NCI-H2227 treated with DMSO at 0.1 percent for 48 hours (cell line): ENCODE measurements around the gene NMT1.

Source experiments
- DNase-seq: peaks from one replicate; lab custom pipeline; 2025; lab: John Stamatoyannopoulos, UW

NMT1 gene

GRCh38 chr17:45104907-45105624, 43.9 kb downstream of the NMT1 start:
- no peak for DNase-seq

- no peak for DNase-seq
Observed at GRCh38 chr17:45106096-45106495, 45.0 kb downstream of the NMT1 start.

- no peak for DNase-seq
Observed at GRCh38 chr17:45106582-45106981, 45.5 kb downstream of the NMT1 start.

- DNase-seq = no peak
Observed at GRCh38 chr17:45107293-45108010, 46.3 kb downstream of the NMT1 start.

- no peak for DNase-seq
Observed at GRCh38 chr17:45108051-45108450, 46.9 kb downstream of the NMT1 start.

- no peak for DNase-seq
Observed at GRCh38 chr17:45108595-45109521, 47.7 kb downstream of the NMT1 start.

GRCh38 chr17:45110676-45111611, 49.8 kb downstream of the NMT1 start:
- DNase-seq = no peak

- DNase-seq = no peak
Observed at GRCh38 chr17:45111850-45112249, 50.7 kb downstream of the NMT1 start.

- no peak for DNase-seq
Observed at GRCh38 chr17:45112559-45113423, 51.7 kb downstream of the NMT1 start.

- no peak for DNase-seq
Observed at GRCh38 chr17:45113424-45113754, 52.3 kb downstream of the NMT1 start.

- no peak for DNase-seq
Observed at GRCh38 chr17:45114117-45114932, 53.2 kb downstream of the NMT1 start.

GRCh38 chr17:45115015-45115625, 54.0 kb downstream of the NMT1 start:
- no peak for DNase-seq

GRCh38 chr17:45115871-45116270, 54.8 kb downstream of the NMT1 start:
- DNase-seq = no peak

- DNase-seq = no peak
Observed at GRCh38 chr17:45116434-45117016, 55.4 kb downstream of the NMT1 start.

GRCh38 chr17:45117334-45117733, 56.2 kb downstream of the NMT1 start:
- no peak for DNase-seq

GRCh38 chr17:45117848-45118646, 56.9 kb downstream of the NMT1 start:
- no peak for DNase-seq

- no peak for DNase-seq
Observed at GRCh38 chr17:45118691-45119090, 57.6 kb downstream of the NMT1 start.

- DNase-seq = no peak
Observed at GRCh38 chr17:45119964-45120363, 58.8 kb downstream of the NMT1 start.
